Muscle layer of colon (tissue), 2 donors: ENCODE data around the gene PPFIA2.

Source experiments
- H3K27ac ChIP-seq: one replicate; pipeline ENCODE4 v1.7.0; 2013; ENCODE audit warnings: low read depth, mild to moderate bottlenecking, low read length, moderate library complexity
- H3K27me3 ChIP-seq, 2 donors: one replicate each; pipeline ENCODE4 v1.7.0; 2013; ENCODE audit warnings: low read length in 2 of 2, mild to moderate bottlenecking in 2 of 2; ENCODE audit not compliant: insufficient read depth in 2 of 2, control insufficient read depth in 1 of 2
- H3K36me3 ChIP-seq: one replicate; pipeline ENCODE4 v1.7.0; 2013; ENCODE audit warnings: mild to moderate bottlenecking, low read length; ENCODE audit not compliant: insufficient read depth
- H3K4me1 ChIP-seq: one replicate; pipeline ENCODE4 v1.7.0; 2013; ENCODE audit warnings: mild to moderate bottlenecking, low read length; ENCODE audit not compliant: insufficient read depth
- H3K4me3 ChIP-seq, 2 donors: one replicate each; pipeline ENCODE4 v1.7.0; 2013; ENCODE audit warnings: low read length in 2 of 2, low read depth in 1 of 2, mild to moderate bottlenecking in 1 of 2, moderate library complexity in 1 of 2
- H3K9ac ChIP-seq: one replicate; pipeline ENCODE4 v1.7.0; 2013; ENCODE audit warnings: low read length
- H3K9me3 ChIP-seq: one replicate; pipeline ENCODE4 v1.7.0; 2013; ENCODE audit warnings: mild to moderate bottlenecking, low read length
- donor health status: abdominal sarcoma.
- donor health status: Adenocarcinoma of cecum.

Gene PPFIA2

DNA sequence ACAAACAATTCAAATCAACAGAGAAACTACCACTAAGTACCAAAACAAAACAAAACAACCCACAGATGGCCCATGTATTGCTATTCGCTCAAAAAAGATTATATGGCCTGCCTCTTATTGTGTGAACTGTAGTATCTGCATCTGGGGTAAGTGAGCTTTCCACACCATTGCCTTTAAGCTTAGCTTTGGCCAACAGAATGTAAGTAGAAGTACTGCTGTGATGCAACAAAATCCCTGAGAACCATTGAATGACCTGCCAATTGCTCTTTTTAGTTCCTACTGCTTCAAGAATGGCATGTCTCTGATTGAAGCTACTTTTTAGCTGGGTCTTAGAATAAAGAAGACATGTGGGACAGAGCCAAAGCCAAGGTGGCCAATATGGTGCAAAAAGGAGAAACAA is 32.5 kb downstream of the PPFIA2 start:
- Histone ChIP-seq H3K27me3 (no peaks in the 10 kb centered on the region), H3K9ac (no peak overlapping the region), H3K36me3 (no peaks in the 10 kb centered on the region), H3K9me3 (no peaks in the 10 kb centered on the region), H3K4me1 (no peaks in the 10 kb centered on the region), H3K4me3 (no peak overlapping the region), H3K27ac (no peak overlapping the region)

DNA sequence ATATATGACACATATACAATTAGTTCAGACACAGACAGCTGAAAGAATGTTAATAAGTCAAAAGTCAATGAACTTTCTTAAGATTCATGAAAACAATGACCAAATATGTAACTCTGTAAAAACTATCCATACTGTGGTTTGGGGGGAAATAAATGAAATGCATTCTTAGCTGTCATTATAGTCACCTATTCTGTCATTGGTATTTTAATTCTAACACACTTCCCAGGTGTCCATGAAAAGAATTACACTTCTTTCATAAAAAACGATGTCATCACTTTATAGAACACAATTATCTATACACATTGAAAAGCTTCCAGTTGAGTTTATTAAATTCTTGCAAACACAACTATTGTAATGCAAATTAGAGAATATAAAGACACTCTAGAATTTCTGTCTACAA is 35.8 kb downstream of the PPFIA2 start:
- H3K27ac ChIP-seq = no peak overlapping the region
- H3K9ac ChIP-seq = no peak overlapping the region
- H3K9me3 ChIP-seq = no peaks in the 10 kb centered on the region
- H3K4me1 ChIP-seq = no peaks in the 10 kb centered on the region
- H3K4me3 ChIP-seq = no peak overlapping the region
- H3K36me3 ChIP-seq = no peaks in the 10 kb centered on the region
- H3K27me3 ChIP-seq = no peaks in the 10 kb centered on the region

DNA sequence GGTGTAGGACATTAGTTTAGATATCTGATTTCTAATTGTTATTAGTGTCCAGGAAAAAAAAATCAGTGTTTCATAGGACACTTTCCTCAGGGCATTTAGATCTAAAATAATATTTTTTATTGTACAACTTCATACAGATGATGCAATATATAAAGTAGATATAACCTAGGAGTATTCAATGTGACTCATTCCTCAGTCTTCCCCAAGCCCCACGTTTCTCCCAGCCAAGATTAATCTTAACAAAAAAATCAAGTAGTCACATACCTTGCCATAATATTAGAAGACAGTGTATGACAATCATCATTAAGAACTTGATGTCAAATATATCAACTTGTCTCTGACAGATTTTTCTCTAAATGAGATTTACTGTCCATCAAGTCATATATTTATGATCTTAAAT is 37.1 kb downstream of the PPFIA2 start:
- no peak overlapping the region for H3K4me3 ChIP-seq
- no peaks in the 10 kb centered on the region for H3K4me1 ChIP-seq
- no peak overlapping the region for H3K9ac ChIP-seq
- no peak overlapping the region for H3K27ac ChIP-seq
- no peaks in the 10 kb centered on the region for H3K36me3 ChIP-seq
- H3K27me3 ChIP-seq = no peaks in the 10 kb centered on the region
- no peaks in the 10 kb centered on the region for H3K9me3 ChIP-seq

DNA sequence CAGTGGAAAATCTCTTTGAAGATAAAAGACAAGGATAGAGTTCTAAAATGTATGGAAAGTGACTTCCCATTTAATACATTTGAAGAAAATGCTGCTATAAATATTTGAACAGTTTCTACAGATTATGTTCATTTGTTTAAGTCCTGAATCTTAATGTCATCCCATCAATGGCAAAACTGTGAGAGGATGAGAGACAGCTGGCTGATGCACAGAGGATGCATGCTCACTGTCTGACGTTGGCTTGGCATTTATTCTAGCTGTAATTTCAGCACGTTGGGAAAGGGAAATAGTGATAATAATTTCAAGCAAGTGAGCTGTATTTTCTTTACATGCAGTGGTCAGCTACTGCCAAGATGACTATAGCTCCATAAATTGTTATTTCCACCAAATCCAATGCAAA is 40.5 kb downstream of the PPFIA2 start:
- no peaks in the 10 kb centered on the region for H3K9me3 ChIP-seq
- H3K36me3 ChIP-seq = no peaks in the 10 kb centered on the region
- no peaks in the 10 kb centered on the region for H3K27me3 ChIP-seq
- no peaks in the 10 kb centered on the region for H3K4me1 ChIP-seq
- no peak overlapping the region for H3K9ac ChIP-seq
- H3K27ac ChIP-seq = no peak overlapping the region
- H3K4me3 ChIP-seq = no peak overlapping the region

DNA sequence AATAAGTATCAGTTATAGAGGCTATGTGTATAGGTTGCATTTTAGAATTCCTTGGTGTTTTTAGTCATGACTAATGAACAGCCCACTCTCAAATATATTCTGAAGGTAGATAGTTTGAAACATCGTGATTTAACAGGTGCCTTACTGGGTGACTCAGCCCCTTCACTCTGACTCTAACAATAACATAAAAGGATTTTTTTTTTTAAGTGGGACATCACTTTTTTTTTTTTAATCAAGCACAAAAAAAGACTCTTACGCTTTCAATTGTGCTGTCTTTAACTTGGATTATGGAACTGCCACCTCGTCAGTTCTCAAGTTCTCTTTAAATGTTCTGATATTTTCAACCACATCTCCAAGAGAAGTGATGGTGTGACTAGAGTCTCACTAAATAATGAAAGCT is 46.6 kb downstream of the PPFIA2 start:
- H3K27ac ChIP-seq = no peak overlapping the region
- no peak overlapping the region for H3K9ac ChIP-seq
- H3K27me3 ChIP-seq = no peaks in the 10 kb centered on the region
- no peak overlapping the region for H3K4me3 ChIP-seq
- no peaks in the 10 kb centered on the region for H3K36me3 ChIP-seq
- H3K9me3 ChIP-seq = no peaks in the 10 kb centered on the region
- no peaks in the 10 kb centered on the region for H3K4me1 ChIP-seq

GRCh38 chr12:81705586-81705985 is 53.6 kb downstream of the PPFIA2 start:
- H3K36me3 ChIP-seq = no peaks in the 10 kb centered on the region
- H3K4me3 ChIP-seq = no peak overlapping the region
- H3K4me1 ChIP-seq = no peaks in the 10 kb centered on the region
- no peaks in the 10 kb centered on the region for H3K9me3 ChIP-seq
- no peak overlapping the region for H3K27ac ChIP-seq
- no peaks in the 10 kb centered on the region for H3K27me3 ChIP-seq
- no peak overlapping the region for H3K9ac ChIP-seq

- H3K27me3 ChIP-seq = no peaks in the 10 kb centered on the region
- H3K4me1 ChIP-seq = no peaks in the 10 kb centered on the region
These were observed 59.6 kb downstream of the PPFIA2 start for GRCh38 chr12:81699551-81699950.

GRCh38 chr12:81692008-81692407 is 67.1 kb downstream of the PPFIA2 start:
- H3K4me1 ChIP-seq = no peaks in the 10 kb centered on the region
- no peaks in the 10 kb centered on the region for H3K36me3 ChIP-seq
- H3K9me3 ChIP-seq = no peaks in the 10 kb centered on the region
- no peak overlapping the region for H3K9ac ChIP-seq
- H3K4me3 ChIP-seq = no peak overlapping the region
- no peak overlapping the region for H3K27ac ChIP-seq
- no peaks in the 10 kb centered on the region for H3K27me3 ChIP-seq

More at GRCh38 chr12:81699551-81699950, 59.6 kb downstream of the PPFIA2 start:
- H3K36me3 ChIP-seq = no peaks in the 10 kb centered on the region
- H3K27ac ChIP-seq = no peak overlapping the region
- H3K9me3 ChIP-seq = no peaks in the 10 kb centered on the region
- H3K9ac ChIP-seq = no peak overlapping the region
- H3K4me3 ChIP-seq = no peak overlapping the region

DNA sequence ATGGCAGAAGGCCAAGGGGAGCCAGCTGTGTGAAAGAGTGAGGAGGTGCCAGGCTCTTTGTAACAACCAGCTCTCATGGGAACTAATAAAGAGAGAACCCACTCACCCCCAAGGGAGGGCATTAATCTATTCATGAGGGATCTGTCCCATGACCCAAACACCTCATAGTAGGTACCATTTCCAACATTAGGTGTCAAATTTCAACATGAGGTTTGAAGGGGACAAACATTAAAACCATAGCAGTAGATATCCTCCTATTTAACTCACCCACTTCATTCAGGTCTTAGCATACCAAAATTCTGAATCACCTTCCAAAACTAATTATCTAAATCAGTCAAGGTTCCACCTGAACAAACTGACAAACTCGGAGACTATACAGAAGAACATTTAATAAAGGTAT is 75.3 kb downstream of the PPFIA2 start:
- no peaks in the 10 kb centered on the region for H3K4me1 ChIP-seq

DNA sequence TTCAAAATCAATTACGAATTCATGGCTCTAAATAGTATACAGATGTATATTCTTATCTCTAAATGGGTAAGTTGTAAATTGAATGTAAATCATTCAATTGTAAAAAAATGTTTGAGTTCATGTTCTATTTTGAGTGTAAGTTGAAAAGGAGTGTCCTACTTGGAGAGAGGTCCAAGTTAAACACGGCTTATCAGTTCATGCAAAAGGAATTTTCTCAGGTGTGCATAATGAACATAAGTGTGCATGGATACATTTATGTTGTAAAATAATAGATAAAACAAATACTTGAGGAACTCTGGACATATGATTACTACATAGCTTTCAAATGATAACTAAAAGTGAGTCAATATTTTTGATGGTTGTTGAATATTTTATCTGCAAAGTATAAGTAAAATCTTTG is 79.5 kb downstream of the PPFIA2 start:
- no peak overlapping the region for H3K4me3 ChIP-seq
- H3K9ac ChIP-seq = no peak overlapping the region
- no peaks in the 10 kb centered on the region for H3K36me3 ChIP-seq
- no peaks in the 10 kb centered on the region for H3K27me3 ChIP-seq
- no peaks in the 10 kb centered on the region for H3K9me3 ChIP-seq
- H3K4me1 ChIP-seq = no peaks in the 10 kb centered on the region
- H3K27ac ChIP-seq = no peak overlapping the region

More for the DNA sequence above, 75.3 kb downstream of the PPFIA2 start:
- no peaks in the 10 kb centered on the region for H3K27me3 ChIP-seq
- H3K9me3 ChIP-seq = no peaks in the 10 kb centered on the region
- H3K27ac ChIP-seq = no peak overlapping the region
- no peaks in the 10 kb centered on the region for H3K36me3 ChIP-seq
- H3K9ac ChIP-seq = no peak overlapping the region
- no peak overlapping the region for H3K4me3 ChIP-seq

DNA sequence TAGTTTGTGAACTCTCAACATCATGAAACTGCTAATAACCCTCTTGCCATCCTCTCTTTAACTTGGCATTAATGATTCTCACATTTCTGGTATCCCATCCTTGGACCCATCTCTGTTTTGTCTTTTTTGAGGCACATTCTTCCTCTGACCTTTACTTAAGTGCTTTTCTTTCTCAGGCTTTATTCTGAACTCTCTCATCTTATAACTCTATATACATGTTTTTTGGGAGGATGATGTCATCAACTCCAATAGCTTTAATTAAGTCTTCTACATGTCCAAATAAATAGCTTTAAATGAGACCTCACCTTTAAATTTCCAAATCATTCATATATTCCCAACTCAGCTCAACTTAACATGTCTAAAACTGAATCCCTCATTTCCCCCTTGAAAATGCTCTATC is 88.4 kb downstream of the PPFIA2 start:
- Histone ChIP-seq H3K9me3 (no peaks in the 10 kb centered on the region), H3K27me3 (no peaks in the 10 kb centered on the region), H3K4me3 (no peak overlapping the region), H3K4me1 (no peaks in the 10 kb centered on the region), H3K27ac (no peak overlapping the region), H3K36me3 (no peaks in the 10 kb centered on the region), H3K9ac (no peak overlapping the region)

DNA sequence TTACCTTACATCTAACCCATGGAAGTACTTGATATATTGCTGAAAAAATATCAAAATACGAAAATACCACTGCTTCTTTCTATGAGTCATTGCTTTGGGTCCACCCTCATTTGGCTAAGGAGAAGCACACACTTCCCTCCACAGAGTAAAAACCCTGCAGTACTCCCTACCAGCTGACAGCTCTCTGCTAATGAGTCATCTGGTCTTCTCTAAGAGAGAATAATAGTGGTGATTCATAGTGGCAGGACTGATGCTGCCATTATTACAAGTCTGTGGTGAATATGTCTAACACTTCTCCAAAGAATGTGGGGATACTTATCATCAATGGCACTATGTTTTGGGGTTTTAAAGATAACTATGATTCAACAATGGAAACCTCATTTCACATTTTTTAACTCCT is 90.7 kb downstream of the PPFIA2 start:
- no peaks in the 10 kb centered on the region for H3K27me3 ChIP-seq
- H3K4me3 ChIP-seq = no peak overlapping the region
- H3K36me3 ChIP-seq = no peaks in the 10 kb centered on the region
- no peaks in the 10 kb centered on the region for H3K9me3 ChIP-seq
- no peak overlapping the region for H3K9ac ChIP-seq
- no peaks in the 10 kb centered on the region for H3K4me1 ChIP-seq
- H3K27ac ChIP-seq = no peak overlapping the region
